Measurements from ENCODE around the gene ZNF154. TPM values are rescaled to one million over a fixed set of nuclear protein-coding genes. Genes with fewer than 3 reads are reported as not detected.

Gene ZNF154
- total and polyA plus RNA-seq, 5 donors from 2014 or later, result 0.25 to 3.7 (median 1.2) TPM; not detected in 1

DNA sequence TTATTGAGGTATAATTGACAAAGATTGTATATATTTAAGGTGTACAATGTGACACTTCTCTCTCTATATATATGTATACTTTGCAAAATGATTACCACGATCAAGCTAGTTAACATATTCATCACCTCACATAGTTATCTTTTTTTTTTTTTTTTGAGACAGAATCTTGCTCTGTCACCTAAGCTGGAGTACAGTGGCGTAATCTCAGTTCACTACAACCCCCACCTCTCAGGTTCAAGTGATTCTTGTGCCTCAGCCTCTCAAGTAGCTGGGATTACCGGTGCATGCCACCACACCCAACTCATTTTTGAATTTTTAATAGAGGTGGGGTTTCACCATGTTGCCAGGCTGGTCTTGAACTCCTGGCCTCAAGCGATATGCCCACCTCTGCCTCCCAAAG, 36.5 kb downstream of the ZNF154 start:
- no peaks in the 10 kb centered on the region for H3K4me1 Mint-ChIP-seq
- peaks cover 4% of the 10 kb centered on the region for H3K27me3 Mint-ChIP-seq
- DNase-seq (no peak), ATAC-seq (ENCODE audit: low read depth in 2 of 2) (no peak)
- Histone ChIP-seq H3K4me1 (ENCODE audit: control insufficient read depth, insufficient read depth, low read length, poor library complexity, severe bottlenecking) (no peaks in the 10 kb centered on the region), H3K36me3 (ENCODE audit: control insufficient read depth, insufficient read depth, low read length) (no peaks in the 10 kb centered on the region), H3K9me3 (ENCODE audit: control insufficient read depth in 2 of 2, low read length in 2 of 2) (peaks cover under 1 to 16% of the 10 kb centered on the region in 2 experiments), H3K27me3 (ENCODE audit: control insufficient read depth, insufficient read depth, low read length) (peaks cover 4% of the 10 kb centered on the region), H3K27ac (ENCODE audit: insufficient read depth, low read length, poor library complexity, severe bottlenecking) (no peak overlapping the region), H3K4me3 (ENCODE audit: low read depth, low read length) (no peak overlapping the region)
- peaks cover 0 to 18% (median 5%) of the 10 kb centered on the region in 7 donors for H3K9me3 Mint-ChIP-seq
- H3K36me3 Mint-ChIP-seq, result no peaks in the 10 kb centered on the region
- no peak overlapping the region for H3K27ac Mint-ChIP-seq
- no peak overlapping the region for H3K4me3 Mint-ChIP-seq

DNA sequence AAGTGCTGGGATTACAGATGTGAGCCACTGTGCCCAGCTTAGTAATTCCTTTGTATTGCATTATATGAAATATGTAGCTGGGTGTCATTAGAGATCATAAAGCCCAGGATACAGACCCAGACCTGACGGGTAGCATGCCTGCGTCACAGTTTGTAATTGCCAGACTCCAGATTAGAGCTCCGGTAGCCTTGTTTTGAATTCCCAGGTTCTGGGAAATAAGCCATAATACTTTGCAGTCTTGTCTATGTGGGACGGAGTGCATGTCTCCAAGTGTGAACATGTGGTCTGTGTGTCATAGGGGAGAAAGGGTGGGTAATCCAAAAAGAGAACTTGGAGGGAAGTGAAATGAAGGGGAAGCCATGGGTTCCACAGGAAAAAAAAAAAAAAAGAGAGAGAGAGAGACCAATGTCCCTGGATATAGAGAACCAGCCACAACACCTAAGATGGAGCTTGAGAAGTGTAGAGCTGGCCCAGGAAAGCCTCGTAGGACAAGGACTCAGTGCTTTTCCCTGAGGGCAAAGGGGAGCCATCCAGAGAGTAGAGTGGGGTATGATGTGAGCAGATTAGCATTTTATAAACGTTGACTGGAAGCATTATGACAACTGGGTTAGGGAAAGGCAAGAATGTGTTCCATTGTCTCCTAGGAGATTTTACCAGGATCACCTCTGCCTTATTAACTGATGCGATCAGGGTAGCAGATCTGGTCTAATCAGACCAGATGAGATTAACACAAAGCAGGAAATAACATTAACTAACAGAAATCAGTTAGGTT, 37.7 kb downstream of the ZNF154 start:
- H3K36me3 Mint-ChIP-seq, result no peaks in the 10 kb centered on the region
- Histone ChIP-seq H3K4me3 (ENCODE audit: low read depth, low read length) (no peak overlapping the region), H3K4me1 (ENCODE audit: control insufficient read depth, insufficient read depth, low read length, poor library complexity, severe bottlenecking) (no peaks in the 10 kb centered on the region), H3K27ac (ENCODE audit: insufficient read depth, low read length, poor library complexity, severe bottlenecking) (no peak overlapping the region), H3K9me3 (ENCODE audit: control insufficient read depth in 2 of 2, low read length in 2 of 2) (peaks cover 0 to 12% of the 10 kb centered on the region in 2 experiments), H3K27me3 (ENCODE audit: control insufficient read depth, insufficient read depth, low read length) (no peaks in the 10 kb centered on the region), H3K36me3 (ENCODE audit: control insufficient read depth, insufficient read depth, low read length) (no peaks in the 10 kb centered on the region)
- H3K9me3 Mint-ChIP-seq, result peaks cover 0 to 17% (median 4%) of the 10 kb centered on the region in 7 donors
- no peaks in the 10 kb centered on the region for H3K4me1 Mint-ChIP-seq
- H3K4me3 Mint-ChIP-seq, result no peak overlapping the region
- no peak for ATAC-seq (ENCODE audit: low read depth in 2 of 2)
- peaks cover 8% of the 10 kb centered on the region for H3K27me3 Mint-ChIP-seq
- H3K27ac Mint-ChIP-seq, result no peak overlapping the region
- no peak for DNase-seq

DNA sequence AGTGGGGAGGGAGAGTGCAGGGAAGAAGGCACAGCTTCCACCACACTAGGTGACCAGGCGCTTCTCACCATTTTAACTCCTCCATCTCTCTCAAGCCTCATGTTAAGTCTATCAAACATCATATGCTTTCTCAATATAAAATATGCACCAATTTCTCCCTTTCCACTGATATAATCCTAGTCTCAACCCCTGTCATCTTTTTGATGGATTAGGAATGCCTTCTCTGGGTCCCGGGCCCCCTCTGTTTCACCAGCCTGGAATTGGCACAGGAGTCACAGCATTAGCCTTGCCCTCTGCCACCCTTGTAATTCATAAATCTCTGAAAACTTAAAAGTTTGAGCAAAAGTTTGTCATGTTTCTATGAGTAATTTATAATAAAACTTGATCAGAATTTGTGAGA, 40.4 kb downstream of the ZNF154 start, which contains the start of gene ZSCAN4:
TSS of gene ZSCAN4 (plus strand) at position 301 of the 400 bp plus-strand sequence. CDS start 7,211 bp downstream, outside the sequence.
- no peak within 1 kb of the TSS for H3K4me3 ChIP-seq (ENCODE audit: low read depth, low read length)

DNA sequence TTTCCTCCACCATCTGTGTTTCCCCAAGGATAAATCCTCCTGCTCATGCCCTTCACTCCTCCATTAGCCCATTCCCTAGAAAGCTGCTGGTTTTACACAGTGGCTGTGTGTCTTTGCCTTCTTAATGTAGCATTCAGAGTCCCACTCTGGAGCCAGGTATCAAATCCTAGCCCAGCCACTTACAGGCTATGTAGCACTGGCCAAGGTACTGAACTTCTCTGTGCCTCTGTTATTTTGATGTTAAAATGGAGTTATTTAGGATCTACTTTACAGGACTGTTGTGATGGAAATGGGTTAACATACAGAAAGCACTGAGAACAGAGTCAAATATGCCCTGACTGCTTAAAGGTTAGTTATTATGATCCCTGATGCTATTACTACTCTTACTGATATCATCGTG, 41.8 kb downstream of the ZNF154 start:
- ATAC-seq (ENCODE audit: low read depth in 2 of 2), result no peak

More for the DNA sequence above, 40.4 kb downstream of the ZNF154 start, which contains the start of gene ZSCAN4:
- no peak within 1 kb of the TSS for H3K27ac ChIP-seq (ENCODE audit: insufficient read depth, low read length, poor library complexity, severe bottlenecking)
- no peak for DNase-seq
- no peak within 1 kb of the TSS for H3K4me3 Mint-ChIP-seq
- no peaks in the 10 kb centered on the region for H3K36me3 Mint-ChIP-seq
- no peak within 1 kb of the TSS for H3K27ac Mint-ChIP-seq
- H3K27me3 Mint-ChIP-seq, result peaks cover 31% of the 10 kb centered on the region
- ATAC-seq (ENCODE audit: low read depth in 2 of 2), result no peak
- H3K27me3 ChIP-seq (ENCODE audit: control insufficient read depth, insufficient read depth, low read length), result peaks cover 5% of the 10 kb centered on the region
- H3K4me1 Mint-ChIP-seq, result peaks cover 0 to 4% (median 1%) of the 10 kb centered on the region in 4 donors
- no peaks in the 10 kb centered on the region for H3K36me3 ChIP-seq (ENCODE audit: control insufficient read depth, insufficient read depth, low read length)
- no peaks in the 10 kb centered on the region for H3K9me3 ChIP-seq (ENCODE audit: control insufficient read depth in 2 of 2, low read length in 2 of 2)
- H3K4me1 ChIP-seq (ENCODE audit: control insufficient read depth, insufficient read depth, low read length, poor library complexity, severe bottlenecking), result peaks cover 11% of the 10 kb centered on the region
- H3K9me3 Mint-ChIP-seq, result peaks cover 0 to 10% (median 4%) of the 10 kb centered on the region in 7 donors

DNA sequence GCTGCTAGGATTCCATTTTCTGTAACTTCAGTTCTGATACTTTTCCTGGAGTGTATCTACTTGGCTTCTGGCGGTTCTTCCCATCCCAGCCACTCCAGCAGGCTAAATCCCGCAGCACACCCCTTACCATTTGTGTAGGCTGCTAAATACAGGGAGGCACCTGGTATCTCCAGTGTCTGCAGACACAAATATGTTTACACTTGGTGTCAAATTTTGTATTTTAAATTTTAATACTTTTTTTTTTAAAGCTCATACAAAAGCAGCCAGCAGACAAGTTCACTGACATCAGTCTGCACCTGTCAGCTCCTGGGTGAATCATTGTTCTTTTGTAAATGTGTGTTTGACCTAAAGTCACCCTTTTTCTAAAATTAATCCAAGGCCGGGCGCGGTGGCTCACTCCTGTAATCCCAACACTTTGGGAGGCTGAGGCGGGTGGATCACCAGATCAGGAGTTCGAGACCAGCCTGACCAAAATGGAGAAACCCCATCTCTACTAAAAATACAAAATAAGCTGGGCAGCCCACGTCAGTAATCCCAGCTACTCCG, 43.7 kb downstream of the ZNF154 start:
- no peaks in the 10 kb centered on the region for H3K36me3 ChIP-seq (ENCODE audit: control insufficient read depth, insufficient read depth, low read length)
- peaks cover 0 to 4% (median 1%) of the 10 kb centered on the region in 4 donors for H3K4me1 Mint-ChIP-seq

More for the DNA sequence above, 41.8 kb downstream of the ZNF154 start:
- H3K27me3 Mint-ChIP-seq, result peaks cover 31% of the 10 kb centered on the region
- Histone ChIP-seq H3K4me3 (ENCODE audit: low read depth, low read length) (no peak overlapping the region), H3K36me3 (ENCODE audit: control insufficient read depth, insufficient read depth, low read length) (no peaks in the 10 kb centered on the region), H3K9me3 (ENCODE audit: control insufficient read depth in 2 of 2, low read length in 2 of 2) (no peaks in the 10 kb centered on the region), H3K27ac (ENCODE audit: insufficient read depth, low read length, poor library complexity, severe bottlenecking) (no peak overlapping the region), H3K4me1 (ENCODE audit: control insufficient read depth, insufficient read depth, low read length, poor library complexity, severe bottlenecking) (peaks cover 11% of the 10 kb centered on the region), H3K27me3 (ENCODE audit: control insufficient read depth, insufficient read depth, low read length) (peaks cover 5% of the 10 kb centered on the region)
- H3K4me1 Mint-ChIP-seq, result peaks cover 0 to 4% (median 1%) of the 10 kb centered on the region in 4 donors
- H3K9me3 Mint-ChIP-seq, result peaks cover 0 to 8% (median 4%) of the 10 kb centered on the region in 7 donors
- DNase-seq, result no peak
- H3K36me3 Mint-ChIP-seq, result no peaks in the 10 kb centered on the region
- H3K27ac Mint-ChIP-seq, result no peak overlapping the region
- no peak overlapping the region for H3K4me3 Mint-ChIP-seq

DNA sequence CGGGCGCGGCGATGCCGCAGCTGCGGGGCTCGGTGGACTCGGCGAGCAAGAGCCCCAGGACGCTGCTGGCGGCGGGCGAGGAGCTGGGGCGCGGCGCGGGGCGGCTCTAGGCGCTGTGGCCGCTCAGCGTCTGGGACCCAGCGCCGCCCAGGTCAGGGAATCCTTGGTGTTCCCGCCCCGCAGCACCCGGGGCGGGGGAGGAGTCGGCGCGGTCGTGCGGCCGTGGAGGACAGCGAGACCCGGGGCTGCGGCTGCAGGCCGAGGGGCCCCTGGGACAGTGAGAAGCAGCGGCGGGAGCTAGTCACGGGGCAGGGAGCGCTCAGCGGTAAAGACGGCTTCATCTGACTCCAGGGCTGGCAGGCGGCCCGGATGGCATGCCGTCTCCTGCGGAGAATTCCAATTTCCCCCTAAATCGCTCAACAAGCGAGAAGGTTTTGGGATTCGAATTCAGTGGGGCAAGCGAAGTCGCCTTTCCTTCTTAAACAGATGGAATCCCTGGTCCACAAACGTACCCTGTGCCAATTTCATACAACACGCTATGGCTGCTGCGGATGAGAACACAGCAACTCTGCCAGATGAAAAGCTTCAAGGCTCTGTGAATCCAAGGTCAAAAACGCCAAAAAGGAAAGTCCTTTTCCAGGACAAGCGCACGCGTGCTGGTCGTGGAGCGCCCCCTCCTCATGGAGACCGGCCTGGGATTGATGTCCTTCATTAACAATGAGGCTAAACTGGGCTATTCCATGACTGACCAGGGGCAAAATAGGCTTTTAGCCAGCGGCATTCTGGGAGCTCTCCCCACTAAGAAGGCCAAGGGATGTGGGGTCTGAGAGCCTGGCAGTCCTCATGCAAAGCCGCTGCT, 44.5 kb downstream of the ZNF154 start:
- ATAC-seq (ENCODE audit: low read depth in 2 of 2), result no peak
- no peak for DNase-seq
- Histone ChIP-seq H3K9me3 (ENCODE audit: control insufficient read depth in 2 of 2, low read length in 2 of 2) (no peaks in the 10 kb centered on the region), H3K27ac (ENCODE audit: insufficient read depth, low read length, poor library complexity, severe bottlenecking) (no peak overlapping the region), H3K36me3 (ENCODE audit: control insufficient read depth, insufficient read depth, low read length) (no peaks in the 10 kb centered on the region), H3K4me3 (ENCODE audit: low read depth, low read length) (no peak overlapping the region), H3K4me1 (ENCODE audit: control insufficient read depth, insufficient read depth, low read length, poor library complexity, severe bottlenecking) (peaks cover 11% of the 10 kb centered on the region), H3K27me3 (ENCODE audit: control insufficient read depth, insufficient read depth, low read length) (peaks cover 5% of the 10 kb centered on the region)
- Mint-ChIP-seq H3K27me3 (peaks cover 40% of the 10 kb centered on the region), H3K27ac (no peak overlapping the region), H3K4me1 (peaks cover 0 to 4% (median 1%) of the 10 kb centered on the region in 4 donors), H3K4me3 (peak overlapping the region in 3 of 4 donors; percentile 29 to 52 (median 47)), H3K9me3 (peaks cover 0 to 7% (median 2%) of the 10 kb centered on the region in 7 donors), H3K36me3 (no peaks in the 10 kb centered on the region)

More for the DNA sequence above, 43.7 kb downstream of the ZNF154 start:
- Mint-ChIP-seq H3K27ac (no peak overlapping the region), H3K9me3 (peaks cover 0 to 5% (median 2%) of the 10 kb centered on the region in 7 donors), H3K4me3 (peak overlapping the region in 2 of 4 donors; percentile 43 to 47), H3K36me3 (no peaks in the 10 kb centered on the region), H3K27me3 (peaks cover 40% of the 10 kb centered on the region)
- no peak for DNase-seq
- Histone ChIP-seq H3K4me1 (ENCODE audit: control insufficient read depth, insufficient read depth, low read length, poor library complexity, severe bottlenecking) (peaks cover 11% of the 10 kb centered on the region), H3K27ac (ENCODE audit: insufficient read depth, low read length, poor library complexity, severe bottlenecking) (no peak overlapping the region), H3K4me3 (ENCODE audit: low read depth, low read length) (no peak overlapping the region), H3K9me3 (ENCODE audit: control insufficient read depth in 2 of 2, low read length in 2 of 2) (no peaks in the 10 kb centered on the region), H3K27me3 (ENCODE audit: control insufficient read depth, insufficient read depth, low read length) (peaks cover 5% of the 10 kb centered on the region)
- ATAC-seq (ENCODE audit: low read depth in 2 of 2), result no peak

DNA sequence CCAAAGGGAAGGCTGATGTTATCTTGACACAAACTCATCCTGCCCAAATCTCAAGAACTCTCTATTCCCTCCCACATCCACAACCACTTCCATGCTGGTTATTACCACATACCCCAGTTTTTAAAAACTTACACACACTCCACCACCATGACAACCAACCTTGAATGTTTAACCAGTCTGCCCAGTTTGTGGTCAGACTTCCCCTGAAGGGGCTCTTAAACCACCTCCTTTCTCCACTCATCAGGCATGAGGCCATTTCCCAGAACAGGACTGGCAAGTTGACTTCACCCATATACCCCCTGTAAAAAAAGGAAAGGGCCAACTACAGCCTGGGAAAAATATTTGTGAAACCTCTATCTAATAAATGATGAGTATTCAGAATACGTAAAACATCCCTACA, 52.7 kb downstream of the ZNF154 start:
- peaks cover 0 to 14% (median 6%) of the 10 kb centered on the region in 4 donors for H3K4me1 Mint-ChIP-seq
- H3K36me3 Mint-ChIP-seq, result peaks cover 20% of the 10 kb centered on the region
- Histone ChIP-seq H3K27ac (ENCODE audit: insufficient read depth, low read length, poor library complexity, severe bottlenecking) (no peak overlapping the region), H3K4me3 (ENCODE audit: low read depth, low read length) (no peak overlapping the region), H3K9me3 (ENCODE audit: control insufficient read depth in 2 of 2, low read length in 2 of 2) (peaks cover 15 to 27% of the 10 kb centered on the region in 2 experiments), H3K4me1 (ENCODE audit: control insufficient read depth, insufficient read depth, low read length, poor library complexity, severe bottlenecking) (no peaks in the 10 kb centered on the region), H3K36me3 (ENCODE audit: control insufficient read depth, insufficient read depth, low read length) (no peaks in the 10 kb centered on the region), H3K27me3 (ENCODE audit: control insufficient read depth, insufficient read depth, low read length) (peaks cover 2% of the 10 kb centered on the region)
- ATAC-seq (ENCODE audit: low read depth in 2 of 2), result no peak
- DNase-seq, result no peak
- H3K9me3 Mint-ChIP-seq, result peaks cover 6 to 51% (median 25%) of the 10 kb centered on the region in 7 donors
- H3K4me3 Mint-ChIP-seq, result peak overlapping the region in 1 of 4 donors; percentile 17
- no peak overlapping the region for H3K27ac Mint-ChIP-seq
- H3K27me3 Mint-ChIP-seq, result peaks cover 7% of the 10 kb centered on the region

Data from CD4-positive, CD25-positive, alpha-beta regulatory T cell (primary cell).